Neural cell (in vitro differentiated cells): Measurements from ENCODE around the gene GPSM1. TPM values are rescaled to one million over a fixed set of nuclear protein-coding genes. Genes with fewer than 3 reads are reported as not detected.

ENCODE experiments used
- H2AFZ ChIP-seq: fragments of 200-600, 300-800 bp; sonication (generic), shearing (Covaris generic); 2 replicates; pipeline ENCODE4 v1.6.0; 2014; ENCODE audit warnings: low read depth, mild to moderate bottlenecking, antibody characterized with exemption, low read length, moderate library complexity
- H3F3A ChIP-seq: fragments of 200-600 bp; shearing (Covaris generic); 2 replicates; pipeline ENCODE4 v1.6.1; 2016; ENCODE audit warnings: mild to moderate bottlenecking, moderate library complexity, mixed read lengths, antibody characterized with exemption, low read length; ENCODE audit not compliant: insufficient read depth, poor library complexity, severe bottlenecking
- H3K27ac ChIP-seq: fragments of 200-600, 300-800 bp; sonication (generic), shearing (Covaris generic); 2 replicates; pipeline ENCODE4 v1.5.1; 2014; ENCODE audit warnings: mild to moderate bottlenecking, low read length, moderate library complexity
- H3K27me3 ChIP-seq: fragments of 300-800, 200-600 bp; sonication (generic), shearing (Covaris generic); 2 replicates; pipeline ENCODE4 v1.6.0; 2014; ENCODE audit warnings: mild to moderate bottlenecking, low read depth, low read length, moderate library complexity; ENCODE audit not compliant: insufficient read depth
- H3K36me3 ChIP-seq: fragments of 300-800, 200-600 bp; sonication (generic), shearing (Covaris generic); 2 replicates; pipeline ENCODE4 v1.5.1; 2014; ENCODE audit warnings: mild to moderate bottlenecking, antibody characterized with exemption, low read length, moderate library complexity; ENCODE audit not compliant: insufficient read depth
- H3K4me2 ChIP-seq: fragments of 300-800, 200-600 bp; sonication (generic), shearing (Covaris generic); 2 replicates; pipeline ENCODE4 v1.6.0; 2014; ENCODE audit warnings: mild to moderate bottlenecking, low read length
- H3K4me3 ChIP-seq: fragments of 300-800, 200-600 bp; sonication (generic), shearing (Covaris generic); 2 replicates; pipeline ENCODE4 v1.5.1; 2014; ENCODE audit warnings: mild to moderate bottlenecking, low read length, moderate library complexity
- H3K79me2 ChIP-seq: fragments of 200-600 bp; shearing (Covaris generic); replicated peaks from 2 replicates; pipeline ENCODE4 v1.6.0; 2014; ENCODE audit warnings: mild to moderate bottlenecking, low read length, moderate library complexity; ENCODE audit not compliant: insufficient read depth
- H3K9ac ChIP-seq: fragments of 300-800, 200-600 bp; sonication (generic), shearing (Covaris generic); 2 replicates; pipeline ENCODE4 v1.6.1; 2016; ENCODE audit warnings: mild to moderate bottlenecking, low read length, mixed read lengths
- H3K9me2 ChIP-seq: fragments of 200-600 bp; shearing (Covaris generic); 2 replicates; pipeline ENCODE4 v1.6.1; 2016; ENCODE audit warnings: mild to moderate bottlenecking, low read length, mixed read lengths; ENCODE audit not compliant: insufficient read depth
- H3K9me3 ChIP-seq: fragments of 200-600, 300-800 bp; sonication (generic), shearing (Covaris generic); 2 replicates; pipeline ENCODE4 v1.6.1; 2016; ENCODE audit warnings: mild to moderate bottlenecking, mixed run types, low read length, moderate library complexity, mixed read lengths
- H4K20me1 ChIP-seq: fragments of 200-600 bp; shearing (Covaris generic); 2 replicates; pipeline ENCODE4 v1.6.1; 2016; ENCODE audit warnings: mild to moderate bottlenecking, mixed run types; ENCODE audit not compliant: insufficient read depth
- CTCF ChIP-seq: fragments of 450-650 bp; IDR thresholded peaks from 2 replicates; pipeline ENCODE4 v1.5.1; 2014; ENCODE audit warnings: antibody characterized with exemption, mild to moderate bottlenecking, moderate library complexity; ENCODE audit not compliant: poor library complexity, severe bottlenecking
- EP300 ChIP-seq: fragments of 450-650 bp; conservative IDR thresholded peaks from 2 replicates; pipeline ENCODE4 v1.6.1; 2014; ENCODE audit warnings: antibody characterized with exemption, mild to moderate bottlenecking, moderate library complexity; ENCODE audit not compliant: poor library complexity, severe bottlenecking
- EZH2 ChIP-seq: fragments of 200-600, 300-800 bp; shearing (Covaris generic), sonication (generic); IDR thresholded peaks from 2 replicates; pipeline ENCODE4 v1.6.1; 2014; ENCODE audit warnings: antibody characterized with exemption, low read length, borderline replicate concordance, mild to moderate bottlenecking; ENCODE audit not compliant: insufficient read depth, poor library complexity, severe bottlenecking
- MXI1 ChIP-seq: fragments of 450-650 bp; conservative IDR thresholded peaks from 2 replicates; pipeline ENCODE4 v1.6.1; 2014; ENCODE audit warnings: antibody characterized with exemption, mild to moderate bottlenecking; ENCODE audit not compliant: poor library complexity, severe bottlenecking
- POLR2AphosphoS5 ChIP-seq: IDR thresholded peaks from 2 replicates; pipeline ENCODE4 v1.6.1; 2012
- RAD21 ChIP-seq: fragments of 450-650 bp; conservative IDR thresholded peaks from 2 replicates; pipeline ENCODE4 v1.6.1; 2014; ENCODE audit warnings: antibody characterized with exemption, mild to moderate bottlenecking, moderate library complexity
- REST ChIP-seq: IDR thresholded peaks from 2 replicates; pipeline ENCODE4 v1.6.1; 2012; ENCODE audit warnings: borderline replicate concordance
- SMC3 ChIP-seq: fragments of 450-650 bp; conservative IDR thresholded peaks from 2 replicates; pipeline ENCODE4 v1.6.1; 2014; ENCODE audit warnings: antibody characterized with exemption, mild to moderate bottlenecking, moderate library complexity; ENCODE audit not compliant: poor library complexity
- TAF1 ChIP-seq: IDR thresholded peaks from 2 replicates; pipeline ENCODE4 v1.6.1; 2012; ENCODE audit warnings: low read depth
- polyA plus RNA-seq: library from polyadenylated mRNA; depleted of rRNA; stranded (reverse); fragments of >200 nt; gene quantifications from 2 replicates; pipeline ENCODE4 v1.2.3, GENCODE V29; 2014

The GPSM1 gene
- polyA plus RNA-seq, 1 donor from 2014 or later: 117 TPM

GRCh38 chr9:136310273-136311030, 16.9 kb upstream of the GPSM1 start:
- Histone ChIP-seq H3K27ac (no peak overlapping the region), H3K9me2 (no peaks in the 10 kb centered on the region), H3K27me3 (no peaks in the 10 kb centered on the region)

More at GRCh38 chr9:136310273-136311030, 16.9 kb upstream of the GPSM1 start:
- Histone ChIP-seq H3K4me2 (no peak overlapping the region), H4K20me1 (no peaks in the 10 kb centered on the region), H2AFZ (no peak overlapping the region), H3K9me3 (peaks cover 5% of the 10 kb centered on the region), H3K4me3 (no peak overlapping the region), H3K9ac (no peak overlapping the region), H3K36me3 (no peaks in the 10 kb centered on the region), H3K79me2 (no peaks in the 10 kb centered on the region), H3F3A (no peaks in the 10 kb centered on the region)
- TF ChIP-seq EP300 (no peak), CTCF (no peak), RAD21 (no peak), EZH2 (no peak), POLR2AphosphoS5 (no peak), TAF1 (no peak), REST (no peak), SMC3 (no peak), MXI1 (no peak)
